ENCODE results near the gene LCMT2. TPM values are rescaled to one million over a fixed set of nuclear protein-coding genes. Genes with fewer than 3 reads are reported as not detected.

Gene LCMT2
- total RNA-seq, 1 experiment from 2014 or later: 12.1 TPM

Other genes starting within 250 kb of the LCMT2 start
- 23.2 TPM for gene UBR1, start 224.5 kb downstream of the LCMT2 start, total RNA-seq (2021; ENCODE audit: unreplicated experiment)
- 20.4 TPM for gene TMEM62, start 197.0 kb downstream of the LCMT2 start, total RNA-seq (2021; ENCODE audit: unreplicated experiment)
- 62.5 TPM for gene CCNDBP1, start 145.2 kb downstream of the LCMT2 start, total RNA-seq (2021; ENCODE audit: unreplicated experiment)
- 0.10 TPM for gene EPB42, start 109.6 kb downstream of the LCMT2 start, total RNA-seq (2021; ENCODE audit: unreplicated experiment)
- not detected for gene TGM5, start 63.6 kb downstream of the LCMT2 start, total RNA-seq (2021; ENCODE audit: unreplicated experiment)
- gene TGM7, start 28.3 kb downstream of the LCMT2 start, total RNA-seq (2021; ENCODE audit: unreplicated experiment): not detected
- gene ZSCAN29, start 40.5 kb upstream of the LCMT2 start, total RNA-seq (2021; ENCODE audit: unreplicated experiment): 32.8 TPM
- 31.9 TPM for gene TUBGCP4, start 40.5 kb upstream of the LCMT2 start, total RNA-seq (2021; ENCODE audit: unreplicated experiment)
- 80.3 TPM for gene TP53BP1, start 162.6 kb upstream of the LCMT2 start, total RNA-seq (2021; ENCODE audit: unreplicated experiment)
- 1.6 TPM for gene MAP1A, start 187.0 kb upstream of the LCMT2 start, total RNA-seq (2021; ENCODE audit: unreplicated experiment)

All from Panc1 (cell line).